NCI-H1092 treated with DMSO at 0.1 percent for 48 hours (cell line): Measurements from ENCODE around the gene IDH2.
A peak's percentile ranks its signal among the peaks of the same experiment; 100 is the strongest.

ENCODE experiments used
- DNase-seq: peaks from one replicate; lab custom pipeline; 2025; lab: John Stamatoyannopoulos, UW

IDH2 gene

DNA sequence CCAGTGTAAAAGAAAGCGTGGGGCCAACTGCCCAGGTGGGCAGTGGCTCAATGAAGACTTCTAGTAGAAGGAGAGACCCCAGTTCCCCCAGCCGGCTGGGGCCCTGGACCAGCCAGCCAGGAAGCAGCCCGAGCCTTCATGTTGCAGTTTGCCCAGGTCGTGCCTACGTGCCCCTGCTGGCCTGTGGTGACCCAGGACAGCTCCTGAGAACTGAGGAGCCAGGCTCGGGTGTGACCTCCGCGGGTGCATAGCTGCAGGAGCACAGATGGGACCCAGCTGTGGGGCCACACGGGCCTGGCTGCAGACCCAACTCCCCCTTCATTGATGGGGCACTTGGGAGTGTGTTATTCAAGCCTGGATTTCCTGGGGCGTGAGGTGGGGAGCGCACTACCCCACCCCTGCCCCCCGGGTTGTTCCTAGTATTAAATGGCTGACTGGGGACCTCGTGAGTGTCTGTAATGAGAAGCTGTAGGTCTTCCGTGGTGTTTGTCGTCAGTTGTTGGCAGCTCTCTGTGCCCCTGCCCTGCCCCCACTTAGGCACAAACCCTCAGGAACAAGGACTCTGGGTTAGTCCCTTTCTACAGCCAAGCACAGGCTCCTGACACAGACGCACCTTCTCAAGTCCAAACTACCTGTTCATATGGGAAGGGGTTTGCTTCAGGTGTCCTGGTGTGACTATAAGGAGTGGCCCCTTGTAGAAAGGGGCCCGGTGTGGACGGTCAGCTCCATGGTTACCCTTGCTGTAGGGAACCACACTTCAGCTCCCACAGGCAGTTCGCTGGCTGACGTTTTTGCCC lies 39.1 kb downstream of the IDH2 start:
- no peak for DNase-seq

DNA sequence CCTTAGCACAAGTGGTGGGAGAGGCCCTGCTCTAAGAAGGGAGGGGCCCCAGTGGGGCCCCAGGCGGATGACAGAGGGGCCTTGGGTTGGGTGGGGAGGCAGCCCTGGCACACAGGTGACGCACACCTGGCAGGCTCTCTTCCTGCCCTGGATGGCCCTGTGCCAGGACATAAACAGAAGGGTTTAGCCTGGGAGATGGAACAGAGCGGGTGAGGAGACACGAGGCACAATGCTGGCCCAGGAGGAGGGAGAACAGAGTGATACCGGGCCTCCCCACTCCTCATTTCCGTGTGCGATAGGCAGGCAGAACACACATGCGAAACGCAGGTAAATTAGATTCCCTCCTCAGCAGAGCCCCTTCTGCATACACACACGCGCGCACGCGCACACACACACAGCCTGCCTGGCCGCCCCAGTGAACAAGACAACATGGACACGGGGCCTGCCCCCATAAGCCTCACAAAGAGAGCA lies 39.8 kb downstream of the IDH2 start:
- DNase-seq = peak; percentile 27

DNA sequence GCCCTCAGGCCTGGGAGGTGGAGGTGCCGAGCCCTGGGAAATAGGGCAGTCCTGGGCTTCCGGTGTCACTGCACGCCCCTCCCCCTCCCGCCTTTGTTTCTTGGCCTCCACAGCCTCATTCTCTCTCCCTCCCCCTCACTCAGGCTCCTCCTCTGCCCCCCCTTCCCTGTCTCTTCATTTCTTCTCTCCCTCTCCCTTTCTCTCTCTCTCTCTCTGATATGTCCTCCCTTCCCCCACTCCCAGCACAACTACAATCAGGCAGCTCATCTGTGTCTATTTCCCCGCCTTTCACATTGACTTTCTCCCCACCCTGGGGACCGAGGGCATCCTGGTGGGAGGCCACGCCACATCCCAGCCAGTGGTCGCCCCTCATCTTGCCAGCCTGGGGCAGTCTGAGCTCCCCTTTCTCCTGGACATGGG lies 40.2 kb downstream of the IDH2 start:
- peak; percentile 17 for DNase-seq

DNA sequence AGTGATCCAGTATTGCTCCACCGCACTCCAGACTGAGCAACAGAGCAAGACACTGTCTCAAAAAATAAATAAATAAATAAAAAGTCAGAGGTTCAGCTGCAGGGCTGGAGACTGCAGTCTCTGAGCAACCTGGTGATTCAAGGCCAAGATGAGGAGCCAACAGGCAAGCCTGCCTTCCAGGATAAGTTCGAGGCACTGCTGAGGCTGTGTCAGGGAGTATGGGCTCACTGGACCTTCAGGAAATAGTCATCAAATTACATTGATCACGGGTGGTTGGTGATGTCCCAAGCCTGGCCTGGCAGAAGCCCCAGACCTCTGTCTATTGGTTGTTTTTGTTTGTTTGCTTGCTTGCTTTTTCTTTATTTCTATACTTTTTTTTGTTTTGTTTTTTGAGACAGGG lies 41.5 kb downstream of the IDH2 start:
- DNase-seq = no peak

DNA sequence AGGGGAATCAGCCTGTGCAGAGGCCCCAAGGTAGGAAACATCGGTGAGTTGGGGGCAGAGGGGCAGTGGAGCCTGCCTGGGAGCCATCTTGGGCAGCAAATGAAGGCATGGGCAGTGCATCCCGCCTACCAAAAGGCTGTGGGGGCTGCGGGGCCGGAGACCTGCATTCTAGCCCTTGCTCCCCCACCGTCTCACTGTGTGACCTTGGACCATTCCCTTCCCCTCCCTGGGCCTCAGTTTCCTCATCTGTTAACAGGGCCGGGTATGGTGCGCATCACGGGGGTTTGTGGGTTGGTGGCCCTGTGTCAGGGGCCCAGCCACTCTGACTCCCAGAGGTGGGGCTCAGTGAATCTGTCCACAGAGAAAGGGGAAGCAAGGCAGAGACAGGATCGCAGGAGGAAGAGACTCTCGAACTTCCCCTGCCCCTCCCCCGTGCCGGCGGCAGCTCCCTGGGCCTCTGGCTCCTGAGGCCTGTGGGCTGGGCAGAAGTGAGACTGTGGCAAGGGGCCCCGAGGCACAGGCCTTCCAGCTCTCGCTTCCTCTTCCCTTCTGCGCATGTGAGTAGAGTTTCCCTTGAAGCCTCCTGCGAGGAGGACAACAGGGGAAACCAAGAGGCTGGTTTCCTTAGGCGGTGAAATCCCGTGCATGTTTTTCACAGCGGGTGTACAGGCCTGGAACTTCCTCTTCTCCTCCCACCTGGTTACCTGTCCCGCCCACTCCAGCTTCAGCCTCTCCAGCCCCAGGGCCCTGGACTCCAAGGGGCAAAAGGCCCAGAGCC lies 42.9 kb downstream of the IDH2 start:
- DNase-seq = no peak

DNA sequence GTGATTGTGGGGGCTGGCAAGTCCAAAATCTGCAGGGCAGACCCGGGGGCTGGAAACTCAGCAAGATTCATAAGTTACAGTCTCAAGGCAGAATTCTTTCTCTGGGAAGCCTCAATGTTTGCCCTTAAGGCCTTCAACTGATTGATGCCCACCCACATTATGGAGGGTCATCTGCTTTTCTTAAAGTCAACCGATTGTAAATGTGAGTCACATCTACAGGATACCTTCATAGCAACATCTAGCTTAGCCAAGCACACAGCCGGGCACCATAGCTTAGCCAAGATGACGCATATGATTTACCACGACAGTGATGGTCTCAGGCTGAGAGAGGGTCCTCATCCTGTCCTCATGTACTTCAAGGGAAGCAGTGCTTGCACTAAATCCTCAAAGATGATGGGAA lies 43.5 kb downstream of the IDH2 start:
- DNase-seq = no peak

DNA sequence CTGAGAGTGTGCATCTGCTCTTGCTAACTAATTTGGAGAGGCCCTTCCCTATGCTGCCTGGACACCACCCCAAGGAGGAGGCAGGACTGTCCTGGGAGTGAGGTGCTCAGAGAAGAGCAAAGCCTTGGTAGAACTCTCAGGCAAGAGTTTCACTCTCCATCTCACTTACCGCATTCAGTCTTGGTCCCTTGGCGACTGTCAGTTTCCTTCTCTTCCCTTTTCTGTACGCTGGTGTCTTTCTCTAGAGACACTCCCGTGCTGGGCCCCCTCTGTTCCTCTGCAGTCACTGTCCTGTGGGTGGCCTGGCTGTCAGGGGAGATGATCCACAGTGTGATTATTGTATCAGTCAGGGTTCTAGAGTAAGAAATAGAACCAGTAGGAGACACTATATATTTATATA lies 44.0 kb downstream of the IDH2 start:
- DNase-seq = no peak

DNA sequence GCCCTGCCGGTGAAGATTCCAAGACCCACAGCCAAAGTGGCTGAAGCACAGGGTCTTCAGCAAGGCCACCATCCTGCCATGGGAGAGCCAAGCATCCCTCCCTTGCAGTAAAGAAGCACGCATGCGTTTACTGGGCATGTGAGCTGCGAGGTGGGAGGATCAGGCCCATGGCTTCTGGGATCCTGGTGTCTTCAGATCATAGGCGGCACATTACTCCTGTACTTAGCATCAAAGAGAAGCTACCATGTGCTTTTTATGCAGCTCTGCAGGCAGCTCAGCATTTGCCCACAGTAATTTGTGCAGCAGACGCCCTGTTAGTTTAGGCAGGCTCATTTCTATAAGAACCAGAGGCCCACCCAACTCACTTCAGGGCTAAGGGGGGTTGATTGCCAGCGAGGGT lies 45.7 kb downstream of the IDH2 start:
- no peak for DNase-seq

DNA sequence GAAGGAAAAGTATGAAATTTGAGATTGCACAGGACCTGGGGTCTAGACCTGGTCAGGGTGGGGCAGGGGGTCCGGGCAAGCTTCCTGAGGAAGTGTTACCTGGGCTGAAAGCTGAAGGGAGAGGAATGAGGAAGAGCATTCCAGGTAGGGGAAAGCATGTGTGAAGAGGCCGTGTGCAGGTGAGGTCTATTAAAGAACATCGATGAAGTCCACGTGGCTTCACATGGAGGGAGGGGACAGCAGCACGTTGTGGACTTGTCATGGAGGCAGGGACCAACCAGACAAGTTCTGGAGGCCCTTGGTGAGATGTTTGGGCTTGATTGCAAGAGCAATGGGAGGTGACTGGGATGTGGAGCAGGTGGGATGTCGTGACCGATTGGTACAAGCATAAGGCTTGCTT lies 47.1 kb downstream of the IDH2 start:
- DNase-seq = no peak

DNA sequence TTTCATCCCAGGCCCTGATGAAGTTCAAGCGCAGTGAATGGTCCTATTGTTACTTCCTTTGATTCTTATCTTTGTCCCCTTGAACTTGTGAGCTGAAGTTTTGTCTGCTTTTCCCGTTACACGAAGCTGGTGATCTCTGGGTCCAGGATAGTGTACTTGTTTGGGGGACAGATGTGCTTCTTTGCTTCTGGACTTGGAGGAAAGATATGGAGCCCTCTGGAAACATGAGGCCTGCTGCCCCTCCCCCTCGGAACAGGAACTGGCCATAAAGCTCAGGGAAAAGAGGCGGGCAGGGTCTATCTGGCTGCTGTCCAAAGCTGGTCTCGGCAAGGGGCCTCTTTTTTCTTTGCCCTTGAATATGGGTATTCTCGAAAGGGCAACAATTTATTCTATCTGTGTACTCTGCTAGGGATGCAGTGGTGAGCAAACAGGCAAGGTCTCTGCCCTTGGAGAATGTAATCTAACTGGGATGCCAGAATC lies 47.6 kb downstream of the IDH2 start:
- DNase-seq = peak; percentile 67

DNA sequence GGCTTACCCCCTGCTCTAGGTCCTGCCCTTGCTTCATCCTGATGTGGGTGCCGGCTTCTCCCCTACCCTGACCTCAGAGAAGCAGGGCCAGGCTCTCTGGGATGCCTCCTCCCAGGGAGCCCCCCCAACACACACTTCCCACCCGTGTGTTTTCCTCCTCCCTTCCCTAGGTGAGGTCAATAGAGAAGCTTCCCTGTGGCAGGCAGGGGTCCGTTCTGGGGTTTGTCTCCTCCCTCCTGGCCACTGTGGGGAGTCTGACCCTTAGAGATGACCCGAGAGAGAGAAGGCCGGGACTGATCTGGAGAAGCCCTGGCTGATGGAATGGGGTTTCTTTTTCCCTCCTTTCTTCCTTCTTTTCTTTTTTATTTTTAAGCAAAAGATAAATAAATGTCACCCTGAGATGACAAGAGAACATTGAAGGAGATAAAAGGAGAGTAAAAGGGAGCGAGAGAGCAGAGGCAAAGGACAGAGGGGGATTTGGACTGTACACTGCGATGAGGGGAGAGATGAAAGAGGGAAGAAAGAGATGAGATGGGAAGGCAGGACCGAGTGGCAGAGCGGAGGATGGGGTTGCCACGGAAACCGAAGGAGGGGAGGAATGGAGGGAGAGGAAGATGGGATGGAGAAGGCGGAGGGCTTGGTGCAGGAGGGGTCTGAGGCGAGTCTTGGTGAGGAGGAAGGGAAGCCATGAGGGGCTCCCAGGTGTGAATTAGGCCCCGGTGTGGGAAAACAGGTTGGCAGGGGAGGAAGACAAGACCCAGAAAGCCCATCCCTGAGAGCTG lies 48.4 kb downstream of the IDH2 start:
- no peak for DNase-seq

DNA sequence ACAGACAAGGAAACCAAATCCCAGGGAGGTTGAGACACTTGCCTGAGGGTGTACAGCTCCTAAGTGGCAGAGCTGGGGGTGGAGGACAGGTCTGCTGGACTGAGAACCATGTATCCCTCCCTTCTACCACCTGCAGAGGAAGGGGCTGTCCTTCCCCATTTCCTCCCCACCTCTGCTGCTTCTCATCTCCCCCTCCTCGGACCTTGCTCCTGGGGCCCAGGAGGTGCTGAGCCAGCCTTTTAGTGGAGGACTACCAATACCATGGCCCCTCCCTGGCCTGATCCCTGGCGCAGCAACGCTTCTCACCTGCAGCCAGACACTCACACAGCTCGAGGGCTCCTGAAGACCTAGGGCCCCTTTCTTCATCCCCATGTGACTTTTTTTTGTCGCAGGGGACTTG lies 50.4 kb downstream of the IDH2 start:
- DNase-seq = no peak

DNA sequence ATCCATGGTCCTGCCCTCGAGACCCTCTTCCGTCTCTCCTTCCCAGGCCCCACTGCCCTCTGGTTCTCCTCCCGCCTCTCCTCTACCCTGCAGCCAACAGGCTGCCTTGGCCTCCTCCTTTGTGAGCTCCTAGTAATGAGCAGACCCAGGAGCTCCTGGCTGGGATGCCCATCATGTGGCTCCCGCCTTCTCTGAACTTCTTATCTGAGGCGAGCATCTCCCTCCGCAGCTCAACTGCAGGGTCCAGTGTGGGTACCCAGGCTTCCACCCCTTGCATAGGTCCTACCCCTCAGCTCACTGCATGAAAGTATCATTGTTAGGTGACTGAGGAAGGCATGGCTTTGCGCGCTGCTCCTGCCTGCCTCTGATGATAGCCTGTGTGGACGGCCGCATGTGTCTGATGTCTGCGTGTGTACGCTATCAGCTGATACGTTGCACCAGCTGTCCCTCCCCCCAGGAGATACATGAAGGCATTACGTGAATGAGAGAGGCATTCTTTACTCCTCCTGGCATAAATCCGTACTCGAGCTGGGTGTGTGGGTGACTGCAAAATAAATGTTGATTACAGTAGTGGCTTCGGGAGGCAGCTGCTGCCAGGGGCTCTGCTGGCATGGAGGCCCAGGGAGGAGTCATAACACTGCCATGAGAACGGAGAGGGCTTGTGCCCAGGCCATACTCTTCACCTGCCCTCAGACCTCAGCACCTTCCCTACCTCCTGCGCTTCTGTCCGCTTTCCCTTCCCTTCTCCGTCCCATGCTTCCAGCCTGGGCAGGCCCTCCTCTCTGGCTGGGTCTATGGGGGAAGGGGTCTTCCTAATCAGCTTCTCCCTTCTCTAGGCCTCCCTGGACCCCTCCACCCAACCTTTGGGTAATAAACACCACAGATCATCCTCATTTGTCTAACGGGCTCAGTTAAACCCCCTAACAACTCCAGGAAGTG lies 52.3 kb downstream of the IDH2 start:
- no peak for DNase-seq

DNA sequence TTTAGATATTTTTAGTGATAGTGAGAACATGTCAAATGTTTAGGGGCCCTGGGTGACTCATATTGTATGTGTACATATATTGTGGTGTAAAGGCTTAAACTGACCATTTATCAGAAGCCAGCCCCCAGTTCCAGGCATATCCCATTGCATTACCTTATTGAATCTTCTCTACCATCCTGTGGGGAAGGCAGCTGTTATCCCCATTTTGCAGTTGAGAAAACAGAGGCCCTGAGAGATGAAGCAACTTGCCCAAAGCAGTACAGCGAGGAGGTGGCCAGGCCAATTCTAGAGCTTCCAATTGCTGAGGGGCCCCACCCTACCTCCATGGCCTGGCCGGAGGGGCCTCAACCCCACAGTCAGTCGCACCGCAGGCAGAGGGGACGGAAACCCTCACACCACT lies 53.2 kb downstream of the IDH2 start:
- no peak for DNase-seq

DNA sequence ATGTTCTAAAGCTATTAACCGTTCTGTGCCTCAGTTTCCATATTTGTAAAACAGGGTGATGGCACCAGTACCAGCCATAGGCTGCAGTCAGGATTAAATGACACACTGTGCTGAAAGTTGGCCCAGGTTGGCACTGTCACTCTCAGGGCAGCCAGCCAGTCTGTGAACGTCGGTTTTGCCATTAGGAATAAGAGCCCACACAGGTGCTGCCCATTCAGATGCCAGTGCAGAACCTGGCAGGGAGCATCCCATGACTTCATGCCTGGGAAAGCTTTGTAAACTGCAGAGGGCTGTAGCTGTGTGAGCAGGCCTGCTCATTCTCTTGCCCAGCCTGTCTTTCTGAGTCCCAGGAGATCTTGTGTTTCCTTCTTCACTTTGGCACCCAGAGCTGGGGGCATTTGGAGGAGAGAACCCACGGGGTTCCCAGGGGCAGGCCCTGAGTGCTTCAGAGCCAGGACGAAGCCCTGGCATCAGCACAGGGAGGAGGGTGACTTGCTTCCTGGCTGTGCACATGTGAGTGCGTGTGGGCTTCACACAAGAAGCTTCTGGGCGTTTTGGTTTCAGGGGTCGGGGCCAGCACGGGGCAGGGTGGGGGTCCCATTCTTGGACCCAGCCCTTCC lies 54.2 kb downstream of the IDH2 start:
- no peak for DNase-seq

DNA sequence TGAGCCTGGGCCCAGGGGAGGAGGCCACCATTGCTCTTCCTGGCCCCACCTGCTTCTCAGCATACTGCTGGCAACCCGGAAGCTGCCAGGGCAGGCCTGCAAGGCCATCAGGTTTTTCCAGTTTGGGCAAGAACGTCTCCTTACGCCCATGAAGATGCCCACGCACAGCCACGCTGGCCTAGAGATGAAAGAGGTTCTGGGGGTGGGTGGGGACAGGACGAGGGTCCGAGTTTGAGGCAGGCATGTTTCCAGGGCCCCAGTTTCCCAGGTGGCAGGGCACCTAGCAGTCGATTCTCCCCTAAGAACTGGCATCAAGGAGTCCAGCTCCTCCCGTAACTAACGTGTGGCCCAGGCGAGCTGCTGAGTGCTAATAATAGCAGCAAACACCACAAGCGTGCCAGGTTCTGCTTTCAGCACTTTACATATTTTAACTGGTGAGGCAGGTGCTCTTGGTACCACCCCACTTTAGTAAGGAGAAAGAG lies 55.3 kb downstream of the IDH2 start:
- peak; percentile 14 for DNase-seq

DNA sequence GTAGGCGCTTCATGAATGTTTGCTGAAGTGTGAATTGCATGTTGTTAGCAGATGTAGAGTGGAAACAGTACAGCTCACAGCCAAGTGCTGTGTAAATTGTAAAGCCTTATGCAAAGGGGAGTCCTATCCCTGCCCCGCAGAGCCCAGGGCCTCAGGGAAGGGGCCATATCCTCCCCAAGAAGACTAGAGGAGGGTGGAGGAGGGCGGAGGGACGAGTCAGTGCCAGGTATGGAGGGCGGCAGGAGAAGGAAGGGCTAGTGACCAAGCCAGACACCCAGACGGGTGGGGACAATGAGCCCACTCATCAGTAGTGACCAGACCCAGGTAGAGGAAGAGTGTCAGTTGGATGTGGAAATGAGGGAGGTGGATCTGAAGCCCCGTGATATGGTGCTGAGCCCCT lies 56.0 kb downstream of the IDH2 start:
- DNase-seq = no peak

DNA sequence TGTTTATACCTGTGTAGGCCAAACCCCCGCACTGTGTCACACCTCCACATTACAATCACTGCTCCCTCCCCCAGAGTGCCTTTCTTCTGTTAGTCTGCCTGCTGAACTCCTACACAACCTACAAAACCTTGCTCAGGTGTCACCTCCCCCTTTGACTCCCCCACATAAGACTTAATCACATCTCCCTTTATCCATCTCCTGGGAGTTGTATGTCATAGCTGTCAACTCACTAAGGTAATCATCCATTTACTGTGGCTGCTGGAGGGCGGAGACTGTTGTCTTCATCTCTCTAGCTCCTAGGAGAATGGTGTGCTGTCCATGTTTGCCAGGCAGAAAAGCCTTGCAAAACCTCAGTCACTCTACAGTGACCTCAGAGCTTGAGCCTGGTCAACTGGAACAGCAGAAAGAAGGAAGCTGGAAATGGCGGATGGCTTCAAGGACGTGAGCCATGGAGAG lies 57.3 kb downstream of the IDH2 start:
- DNase-seq = no peak

DNA sequence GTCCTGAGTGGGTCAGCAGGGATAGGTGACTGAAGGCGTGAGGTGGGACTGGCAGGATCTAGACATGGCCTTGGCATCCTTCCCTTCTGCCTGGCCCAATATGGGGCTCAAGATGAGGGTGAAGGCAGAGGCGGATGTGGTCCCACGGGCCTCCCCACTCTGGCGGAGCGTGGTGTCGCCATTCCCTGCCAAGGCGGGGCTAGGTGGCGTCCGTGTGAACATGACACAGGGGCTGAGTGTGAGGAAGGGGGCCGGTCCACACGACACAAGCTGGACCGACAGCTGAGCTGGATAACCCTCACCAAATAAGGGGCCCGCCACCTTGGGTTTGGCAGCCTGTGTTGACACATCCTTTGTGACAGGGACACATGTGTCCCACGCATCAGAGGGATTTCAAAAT lies 58.1 kb downstream of the IDH2 start:
- no peak for DNase-seq

DNA sequence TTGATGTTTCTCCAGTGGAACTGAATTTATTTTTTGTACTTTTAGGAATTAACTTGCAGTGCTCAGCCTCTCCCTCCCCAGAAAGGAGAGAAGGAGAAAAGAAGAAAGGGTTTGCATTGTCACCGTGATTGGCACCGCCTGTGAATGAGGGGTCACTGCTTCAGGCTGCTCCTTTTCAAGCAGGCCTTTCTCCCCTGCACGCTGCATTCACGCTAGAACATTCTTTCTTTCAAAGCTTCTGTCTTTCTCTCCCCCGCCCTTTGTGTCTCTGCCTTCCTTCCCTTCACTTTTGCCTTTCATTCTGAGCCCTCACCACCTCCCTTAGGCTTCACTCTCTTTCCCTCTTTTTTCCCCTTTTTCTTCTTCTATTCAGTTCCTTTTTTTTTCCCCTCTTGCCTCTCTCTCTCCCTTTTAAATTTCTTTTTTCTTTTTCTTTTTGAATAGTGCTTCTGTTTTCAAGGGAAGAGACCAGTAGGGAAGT lies 58.7 kb downstream of the IDH2 start:
- DNase-seq = no peak
